Keratinocyte (primary cell): Measurements from ENCODE around the gene PGM2L1. TPM values are rescaled to one million over a fixed set of nuclear protein-coding genes. Genes with fewer than 3 reads are reported as not detected.

Experiments
- DNase-seq: peaks from one replicate; pipeline ENCODE4 v3.0.0-alpha.2; 2011; ENCODE audit warnings: low read depth, missing footprints, low spot score
- FAIRE-seq: peaks from 2 replicates; lab custom pipeline; 2011; peaks lifted over from hg19 to GRCh38; lab: Jason Lieb, UNC
- H2AFZ ChIP-seq: 2 replicates; pipeline ENCODE4 v1.6.0; 2012; ENCODE audit warnings: low read length, control low read depth, inconsistent platforms; ENCODE audit not compliant: control insufficient read depth
- H3K27ac ChIP-seq: 2 replicates; pipeline ENCODE4 v1.5.1; 2011; ENCODE audit warnings: low read length; ENCODE audit not compliant: control insufficient read depth, insufficient read depth
- H3K27me3 ChIP-seq: 3 replicates; pipeline ENCODE4 v1.6.0; 2011; ENCODE audit warnings: low read length; ENCODE audit not compliant: control insufficient read depth, insufficient read depth; ENCODE audit errors: extremely low read depth
- H3K36me3 ChIP-seq, 2 experiments: 2 replicates in 1 of 2; 3 replicates in 1 of 2; pipeline ENCODE4 v1.5.1; 2011; ENCODE audit warnings: low read length in 2 of 2, mild to moderate bottlenecking in 1 of 2; ENCODE audit not compliant: control insufficient read depth in 2 of 2, insufficient read depth in 2 of 2; ENCODE audit errors: extremely low read depth in 1 of 2
- H3K4me1 ChIP-seq: 3 replicates; pipeline ENCODE4 v1.5.1; 2011; ENCODE audit warnings: low read length; ENCODE audit not compliant: control insufficient read depth, insufficient read depth; ENCODE audit errors: extremely low read depth
- H3K4me2 ChIP-seq: 3 replicates; pipeline ENCODE4 v1.6.0; 2011; ENCODE audit warnings: low read depth, low read length; ENCODE audit not compliant: control insufficient read depth, insufficient read depth; ENCODE audit errors: extremely low read depth
- H3K4me3 ChIP-seq, 3 experiments: fragments of 200-600 bp in 1 of 3; sonication (generic) in 1 of 3; 2 replicates in 2 of 3; 3 replicates in 1 of 3; pipeline ENCODE4 v1.5.1; 2011 to 2016; ENCODE audit warnings: low read length in 3 of 3, mild to moderate bottlenecking in 3 of 3, control low read depth in 2 of 3, inconsistent platforms in 1 of 3, low read depth in 1 of 3, mixed read lengths in 1 of 3, mixed run types in 1 of 3, moderate library complexity in 1 of 3; ENCODE audit not compliant: control insufficient read depth in 2 of 3, insufficient read depth in 2 of 3; ENCODE audit errors: extremely low read depth in 1 of 3
- H3K79me2 ChIP-seq: 2 replicates; pipeline ENCODE4 v1.6.0; 2012; ENCODE audit warnings: low read length; ENCODE audit not compliant: control insufficient read depth, insufficient read depth
- H3K9ac ChIP-seq: 3 replicates; pipeline ENCODE4 v1.6.0; 2011; ENCODE audit warnings: low read length; ENCODE audit not compliant: control insufficient read depth, insufficient read depth; ENCODE audit errors: extremely low read depth
- H3K9me1 ChIP-seq: 3 replicates; pipeline ENCODE4 v1.6.0; 2011; ENCODE audit warnings: low read length; ENCODE audit not compliant: control insufficient read depth, insufficient read depth; ENCODE audit errors: extremely low read depth
- H3K9me3 ChIP-seq: 2 replicates; pipeline ENCODE4 v1.5.1; 2012; ENCODE audit warnings: low read depth, low read length; ENCODE audit not compliant: control insufficient read depth
- H4K20me1 ChIP-seq: 3 replicates; pipeline ENCODE4 v1.6.0; 2011; ENCODE audit warnings: low read length; ENCODE audit not compliant: control insufficient read depth, insufficient read depth; ENCODE audit errors: extremely low read depth
- EZH2 ChIP-seq: IDR thresholded peaks from one replicate; pipeline ENCODE4 v1.6.1; 2012; ENCODE audit warnings: inconsistent platforms, mild to moderate bottlenecking, low read length, moderate library complexity
- dilution Hi-C: fragments of 300-500 bp; cut with MboI; formaldehyde crosslinking; loops from one replicate; pipeline ENCODE4 v1.7.0; 2020; ENCODE audit warnings: low sequenced_read_pairs; ENCODE audit not compliant: extremely low pct_ligation_motif_present
- polyA plus RNA-seq, 5 experiments: library from polyadenylated mRNA; depleted of rRNA in 3 of 5; stranded (reverse) in 3 of 5; stranded (forward) in 1 of 5; unstranded in 1 of 5; fragments of >200 nt; gene quantifications; 1 replicate in 1 of 5; 2 replicates in 3 of 5; 3 replicates in 1 of 5; pipeline versions ENCODE4 v1.2.1 to v1.2.3, GENCODE V29; 2011 to 2012; ENCODE audit warnings: missing spikeins in 2 of 5, low read depth in 1 of 5, low replicate concordance in 1 of 5
- TF ChIP-seq, protein P1 (sequence below), 3 experiments: IDR thresholded peaks in 1 of 3; conservative IDR thresholded peaks in 1 of 3; optimal IDR thresholded peaks in 1 of 3; 2 replicates in 2 of 3; 3 replicates in 1 of 3; pipeline versions ENCODE3 to v1.5.1; 2011; ENCODE audit warnings: low read length in 3 of 3, mild to moderate bottlenecking in 3 of 3, moderate library complexity in 2 of 3, control low read depth in 1 of 3, inconsistent platforms in 1 of 3; ENCODE audit not compliant: insufficient read depth in 2 of 3; ENCODE audit errors: extremely low read depth in 1 of 3

Gene PGM2L1
- polyA plus RNA-seq, 1 donor (not counting 4 experiments of a cell fraction or from before 2014, with no cell fraction given) = 3.1 TPM

GRCh38 chr11:74338963-74339362 lies 59.3 kb downstream of the PGM2L1 start:
- dilution Hi-C loops = no loop called here
- H3K9me1 ChIP-seq = no peaks in the 10 kb centered on the region
- no peak for TF ChIP-seq EZH2
- TF ChIP-seq, protein P1, sequence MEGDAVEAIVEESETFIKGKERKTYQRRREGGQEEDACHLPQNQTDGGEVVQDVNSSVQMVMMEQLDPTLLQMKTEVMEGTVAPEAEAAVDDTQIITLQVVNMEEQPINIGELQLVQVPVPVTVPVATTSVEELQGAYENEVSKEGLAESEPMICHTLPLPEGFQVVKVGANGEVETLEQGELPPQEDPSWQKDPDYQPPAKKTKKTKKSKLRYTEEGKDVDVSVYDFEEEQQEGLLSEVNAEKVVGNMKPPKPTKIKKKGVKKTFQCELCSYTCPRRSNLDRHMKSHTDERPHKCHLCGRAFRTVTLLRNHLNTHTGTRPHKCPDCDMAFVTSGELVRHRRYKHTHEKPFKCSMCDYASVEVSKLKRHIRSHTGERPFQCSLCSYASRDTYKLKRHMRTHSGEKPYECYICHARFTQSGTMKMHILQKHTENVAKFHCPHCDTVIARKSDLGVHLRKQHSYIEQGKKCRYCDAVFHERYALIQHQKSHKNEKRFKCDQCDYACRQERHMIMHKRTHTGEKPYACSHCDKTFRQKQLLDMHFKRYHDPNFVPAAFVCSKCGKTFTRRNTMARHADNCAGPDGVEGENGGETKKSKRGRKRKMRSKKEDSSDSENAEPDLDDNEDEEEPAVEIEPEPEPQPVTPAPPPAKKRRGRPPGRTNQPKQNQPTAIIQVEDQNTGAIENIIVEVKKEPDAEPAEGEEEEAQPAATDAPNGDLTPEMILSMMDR (optimal IDR thresholded peaks at IDR 0.05 in 1 of 3, IDR thresholded peaks at IDR 0.05 in 1 of 3, conservative IDR thresholded peaks at IDR 0.05 in 1 of 3; ENCODE audit: extremely low read depth in 1 of 3, insufficient read depth in 2 of 3, low read length in 3 of 3) = no peak

DNA sequence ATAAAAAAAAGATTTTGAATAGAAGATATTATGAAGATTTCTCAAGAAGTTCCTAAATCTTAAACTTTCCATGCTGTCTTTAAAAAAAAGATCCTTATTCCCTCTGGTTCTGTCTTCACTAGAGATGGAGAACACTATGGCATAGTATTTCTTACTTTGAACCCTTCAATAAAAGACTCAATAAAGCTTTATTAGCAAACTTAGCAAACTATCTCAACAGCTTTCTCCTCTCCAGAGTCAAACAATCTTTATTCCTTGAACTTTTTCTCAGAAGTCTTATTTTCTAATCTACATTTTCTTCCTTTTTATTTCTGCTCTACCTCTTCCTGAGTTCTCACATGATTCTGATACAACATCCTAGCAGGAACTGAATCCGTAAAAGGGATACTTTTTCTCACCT lies 65.0 kb downstream of the PGM2L1 start:
- H3K4me1 ChIP-seq = peaks cover 3% of the 10 kb centered on the region
- no peak overlapping the region for H3K4me2 ChIP-seq

More at GRCh38 chr11:74338963-74339362, 59.3 kb downstream of the PGM2L1 start:
- FAIRE-seq (no peak), DNase-seq (no peak)
- H3K4me1 ChIP-seq = no peaks in the 10 kb centered on the region
- no peak overlapping the region for H3K4me2 ChIP-seq
- H4K20me1 ChIP-seq = no peaks in the 10 kb centered on the region
- no peak overlapping the region for H2AFZ ChIP-seq
- peaks cover 0 to 2% of the 10 kb centered on the region in 2 experiments for H3K36me3 ChIP-seq
- H3K9me3 ChIP-seq = no peaks in the 10 kb centered on the region
- H3K79me2 ChIP-seq = no peaks in the 10 kb centered on the region
- H3K9ac ChIP-seq = no peak overlapping the region
- no peak overlapping the region for H3K4me3 ChIP-seq
- no peaks in the 10 kb centered on the region for H3K27me3 ChIP-seq
- no peak overlapping the region for H3K27ac ChIP-seq

More for the DNA sequence above, 65.0 kb downstream of the PGM2L1 start:
- no peak overlapping the region for H2AFZ ChIP-seq
- no peaks in the 10 kb centered on the region for H3K9me3 ChIP-seq
- no peaks in the 10 kb centered on the region for H4K20me1 ChIP-seq
- dilution Hi-C loops = no loop called here
- H3K4me3 ChIP-seq = no peak overlapping the region
- no peaks in the 10 kb centered on the region for H3K27me3 ChIP-seq
- TF ChIP-seq, protein P1 (optimal IDR thresholded peaks at IDR 0.05 in 1 of 3, IDR thresholded peaks at IDR 0.05 in 1 of 3, conservative IDR thresholded peaks at IDR 0.05 in 1 of 3; ENCODE audit: extremely low read depth in 1 of 3, insufficient read depth in 2 of 3, low read length in 3 of 3) = no peak
- TF ChIP-seq EZH2 = no peak
- no peak for DNase-seq
- H3K79me2 ChIP-seq = no peaks in the 10 kb centered on the region
- no peak overlapping the region for H3K27ac ChIP-seq
- no peak overlapping the region for H3K9ac ChIP-seq
- H3K9me1 ChIP-seq = no peaks in the 10 kb centered on the region
- FAIRE-seq = no peak
- H3K36me3 ChIP-seq = no peaks in the 10 kb centered on the region
